Measurements from ENCODE around the gene ESM1.
"Not testable (repeated sequence)": the region's sequence is repeated elsewhere in the genome, so short reads cannot be mapped to it uniquely, and the experiment has no call there.

The ESM1 gene

GRCh38 chr5:54985301-54986268 lies at the start of gene ESM1:
TSS of gene ESM1 (minus strand) at chr5:54985593. CDS start at chr5:54985517, 76 bp downstream.
- no peak within 1 kb of the TSS for H3K4me3 ChIP-seq (ENCODE audit: low read depth, low read length)

GRCh38 chr5:55033568-55033967 lies 48.2 kb upstream of the ESM1 start:
- H3K4me3 ChIP-seq (ENCODE audit: low read depth, low read length) = no peak overlapping the region

- H3K4me3 ChIP-seq (ENCODE audit: low read depth, low read length) = no peak overlapping the region
Measured at GRCh38 chr5:55031492-55031891, 46.1 kb upstream of the ESM1 start.

GRCh38 chr5:55030676-55031369 lies 45.4 kb upstream of the ESM1 start:
- no peak overlapping the region for H3K4me3 ChIP-seq (ENCODE audit: low read depth, low read length)

- no peak overlapping the region for H3K4me3 ChIP-seq (ENCODE audit: low read depth, low read length)
Measured at GRCh38 chr5:55030220-55030619, 44.8 kb upstream of the ESM1 start.

GRCh38 chr5:55027595-55027994 lies 42.2 kb upstream of the ESM1 start:
- H3K4me3 ChIP-seq (ENCODE audit: low read depth, low read length) = no peak overlapping the region

- no peak overlapping the region for H3K4me3 ChIP-seq (ENCODE audit: low read depth, low read length)
Measured at GRCh38 chr5:55022450-55022849, 37.1 kb upstream of the ESM1 start.

GRCh38 chr5:55021821-55022220 lies 36.4 kb upstream of the ESM1 start:
- no peak overlapping the region for H3K4me3 ChIP-seq (ENCODE audit: low read depth, low read length)

- no peak overlapping the region for H3K4me3 ChIP-seq (ENCODE audit: low read depth, low read length)
Measured at GRCh38 chr5:55021410-55021809, 36.0 kb upstream of the ESM1 start.

- not testable (repeated sequence) for H3K4me3 ChIP-seq (ENCODE audit: low read depth, low read length)
Measured at GRCh38 chr5:55010149-55010548, 24.8 kb upstream of the ESM1 start.

- no peak overlapping the region for H3K4me3 ChIP-seq (ENCODE audit: low read depth, low read length)
Measured at GRCh38 chr5:55004729-55005128, 19.3 kb upstream of the ESM1 start.

- no peak overlapping the region for H3K4me3 ChIP-seq (ENCODE audit: low read depth, low read length)
Measured at GRCh38 chr5:55003432-55004065, 18.2 kb upstream of the ESM1 start.

GRCh38 chr5:55002166-55002565 lies 16.8 kb upstream of the ESM1 start:
- H3K4me3 ChIP-seq (ENCODE audit: low read depth, low read length) = not testable (repeated sequence)

- no peak overlapping the region for H3K4me3 ChIP-seq (ENCODE audit: low read depth, low read length)
Measured at GRCh38 chr5:54997081-54997480, 11.7 kb upstream of the ESM1 start.

- H3K4me3 ChIP-seq (ENCODE audit: low read depth, low read length) = no peak overlapping the region
Measured at GRCh38 chr5:54996466-54996865, 11.1 kb upstream of the ESM1 start.

- no peak overlapping the region for H3K4me3 ChIP-seq (ENCODE audit: low read depth, low read length)
Measured at GRCh38 chr5:54995168-54995567, 9.8 kb upstream of the ESM1 start.

- H3K4me3 ChIP-seq (ENCODE audit: low read depth, low read length) = no peak overlapping the region
Measured at GRCh38 chr5:54994628-54995027, 9.2 kb upstream of the ESM1 start.

GRCh38 chr5:54993318-54993717 lies 7.9 kb upstream of the ESM1 start:
- no peak overlapping the region for H3K4me3 ChIP-seq (ENCODE audit: low read depth, low read length)

GRCh38 chr5:54991416-54991815 lies 6.0 kb upstream of the ESM1 start:
- no peak overlapping the region for H3K4me3 ChIP-seq (ENCODE audit: low read depth, low read length)

GRCh38 chr5:54990841-54991258 lies 5.5 kb upstream of the ESM1 start:
- H3K4me3 ChIP-seq (ENCODE audit: low read depth, low read length) = no peak overlapping the region

- H3K4me3 ChIP-seq (ENCODE audit: low read depth, low read length) = no peak overlapping the region
Measured at GRCh38 chr5:54988817-54989216, 3.4 kb upstream of the ESM1 start.

- no peak overlapping the region for H3K4me3 ChIP-seq (ENCODE audit: low read depth, low read length)
Measured at GRCh38 chr5:54988218-54988617, 2.8 kb upstream of the ESM1 start.

Data from iPS-11a (cell line).